NCI-H1436 treated with DMSO at 0.1 percent for 48 hours (cell line): ENCODE data around the gene FRAS1.
"Not testable (repeated sequence)": the region's sequence is repeated elsewhere in the genome, so short reads cannot be mapped to it uniquely, and the experiment has no call there.

Experiments
- DNase-seq: peaks from one replicate; lab custom pipeline; 2025; lab: John Stamatoyannopoulos, UW

FRAS1 gene

GRCh38 chr4:78100060-78100459 lies 42.9 kb downstream of the FRAS1 start:
- no peak for DNase-seq

- DNase-seq, result no peak
Observed at GRCh38 chr4:78119698-78120097, 62.6 kb downstream of the FRAS1 start.

GRCh38 chr4:78120144-78120880 lies 63.2 kb downstream of the FRAS1 start:
- DNase-seq, result no peak

GRCh38 chr4:78121338-78121904 lies 64.3 kb downstream of the FRAS1 start:
- DNase-seq, result no peak

GRCh38 chr4:78125834-78126331 lies 68.8 kb downstream of the FRAS1 start:
- not testable (repeated sequence) for DNase-seq

DNA sequence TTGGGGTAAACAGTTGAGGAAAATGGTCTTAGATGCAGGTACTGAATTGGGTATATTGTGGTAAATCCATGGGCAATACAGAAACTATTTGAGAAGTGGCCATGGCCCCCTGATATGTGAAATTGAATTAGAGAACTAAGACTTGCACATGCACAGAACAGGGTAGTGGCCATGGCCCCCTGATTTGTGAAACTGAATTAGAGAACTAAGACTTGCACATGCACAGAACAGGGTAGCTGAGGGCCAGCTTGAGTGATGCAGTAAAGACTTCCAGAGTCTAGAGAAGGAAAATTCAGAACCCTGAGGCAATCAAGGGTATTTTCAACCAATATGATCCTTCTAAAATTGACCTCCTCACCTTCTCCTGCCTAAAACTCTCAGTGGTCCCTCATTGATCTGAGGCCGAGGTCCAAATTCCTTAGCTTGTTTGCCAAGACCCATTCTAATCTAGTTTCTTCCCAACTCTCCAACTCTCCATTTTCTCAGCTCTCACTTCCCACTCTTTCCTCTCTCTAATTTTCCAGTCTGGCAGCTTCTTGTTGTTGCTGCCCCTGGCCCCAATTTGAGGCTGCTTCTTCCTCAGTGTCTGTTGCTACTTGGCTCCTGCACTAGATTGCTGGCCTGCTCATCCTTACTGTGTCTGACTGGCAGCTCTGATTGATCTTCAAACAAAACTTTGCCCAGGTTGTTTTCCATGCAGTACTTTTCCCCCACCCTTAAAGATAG lies 72.4 kb downstream of the FRAS1 start:
- DNase-seq, result no peak

- no peak for DNase-seq
Observed at GRCh38 chr4:78131403-78131802, 74.3 kb downstream of the FRAS1 start.

DNA sequence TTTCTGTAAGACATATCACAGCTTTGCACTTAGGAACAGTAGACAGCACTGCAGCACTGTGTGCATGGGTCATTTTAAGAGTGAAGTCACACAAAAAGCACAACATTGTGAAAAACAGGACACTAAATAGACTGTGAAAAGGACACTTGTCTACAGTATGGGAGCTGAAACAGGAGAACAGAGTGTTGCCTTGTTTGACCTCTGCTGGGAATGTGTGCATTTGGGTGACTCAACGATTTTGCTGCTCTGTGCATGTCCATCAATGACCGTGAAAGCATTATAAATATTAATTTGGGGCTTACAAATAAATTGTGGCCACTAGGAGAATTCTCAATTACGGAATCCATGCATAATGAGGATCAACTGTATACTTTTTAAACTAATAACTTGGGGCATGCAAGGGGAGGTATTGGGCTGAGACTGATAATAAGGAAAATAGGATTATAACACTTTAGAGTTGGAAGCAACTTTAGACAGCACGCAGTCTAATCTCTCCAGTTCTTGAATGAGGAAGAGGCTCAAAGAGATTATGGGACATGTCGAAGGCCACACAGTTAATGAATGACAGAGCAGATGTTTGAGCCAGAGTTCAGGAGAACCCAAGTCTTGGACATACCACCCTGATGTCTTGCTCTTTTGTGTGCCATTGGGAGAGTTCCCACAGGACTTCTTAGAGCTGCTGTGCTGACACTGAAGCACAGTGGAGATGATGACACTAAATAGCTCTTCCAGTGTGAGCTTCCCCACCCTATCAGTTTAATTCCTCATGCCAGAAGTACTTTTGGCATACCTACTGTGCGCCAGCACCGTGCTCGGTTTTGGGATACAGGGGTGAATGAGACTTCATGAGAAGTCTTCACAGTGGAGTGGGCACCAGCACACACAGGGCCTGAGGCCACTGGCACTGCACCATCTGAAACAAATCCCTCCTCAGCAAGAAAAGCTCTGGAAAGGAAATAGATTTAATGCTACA lies 79.3 kb downstream of the FRAS1 start:
- no peak for DNase-seq

GRCh38 chr4:78137532-78137931 lies 80.4 kb downstream of the FRAS1 start:
- no peak for DNase-seq

GRCh38 chr4:78138252-78138651 lies 81.1 kb downstream of the FRAS1 start:
- no peak for DNase-seq

GRCh38 chr4:78143634-78144033 lies 86.5 kb downstream of the FRAS1 start:
- no peak for DNase-seq

GRCh38 chr4:78145008-78145407 lies 87.9 kb downstream of the FRAS1 start:
- no peak for DNase-seq

DNA sequence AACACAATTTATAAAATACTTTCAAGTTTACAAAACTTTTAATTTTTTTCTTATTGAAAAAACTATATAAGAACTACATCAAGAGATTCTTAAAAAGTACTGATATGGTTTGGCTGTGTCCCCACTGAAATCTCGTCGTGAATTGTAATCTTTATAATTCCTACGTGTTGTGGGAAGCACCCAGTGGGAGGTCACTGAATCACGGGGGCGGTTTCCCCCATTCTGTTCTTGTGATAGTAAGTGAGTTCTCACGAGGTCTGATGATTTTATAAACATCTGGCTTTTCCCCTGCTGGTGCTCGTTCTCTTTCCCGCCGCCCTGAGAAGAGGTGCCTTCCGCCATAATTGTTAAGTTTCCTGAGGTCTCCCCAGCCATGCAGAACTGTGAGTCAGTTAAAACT lies 88.5 kb downstream of the FRAS1 start:
- no peak for DNase-seq

GRCh38 chr4:78149751-78150542 lies 92.8 kb downstream of the FRAS1 start:
- DNase-seq, result no peak

- DNase-seq, result no peak
Observed at GRCh38 chr4:78150543-78150864, 93.4 kb downstream of the FRAS1 start.

- DNase-seq, result no peak
Observed at GRCh38 chr4:78152795-78153194, 95.7 kb downstream of the FRAS1 start.

GRCh38 chr4:78154972-78155590 lies 98.0 kb downstream of the FRAS1 start:
- no peak for DNase-seq

GRCh38 chr4:78155616-78156105 lies 98.5 kb downstream of the FRAS1 start:
- DNase-seq, result no peak

GRCh38 chr4:78156520-78156919 lies 99.4 kb downstream of the FRAS1 start:
- no peak for DNase-seq

GRCh38 chr4:78162342-78162741 lies 105.2 kb downstream of the FRAS1 start:
- DNase-seq, result no peak

GRCh38 chr4:78162821-78163220 lies 105.7 kb downstream of the FRAS1 start:
- DNase-seq, result no peak
